Measurements from ENCODE around the gene ADAM12. TPM values are rescaled to one million over a fixed set of nuclear protein-coding genes. Genes with fewer than 3 reads are reported as not detected.

Gene ADAM12
- polyA plus RNA-seq, 1 donor from 2014 or later, result 0.09 TPM

DNA sequence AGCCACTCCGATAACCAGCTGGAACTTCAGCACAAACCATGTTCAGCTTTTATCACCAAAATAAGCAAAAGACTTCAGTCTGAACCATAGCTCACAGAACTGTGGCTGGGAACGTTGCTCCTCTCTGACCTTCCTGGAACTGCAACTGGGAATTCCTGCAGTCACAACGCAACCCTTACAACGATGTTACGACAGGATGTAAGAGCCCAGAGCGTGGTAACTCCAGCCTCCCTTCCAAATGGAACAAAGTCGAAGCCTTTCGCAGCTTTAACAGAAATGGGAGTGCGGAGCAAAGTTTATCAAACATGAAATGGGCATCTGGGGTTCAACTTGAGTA is 162.6 kb downstream of the ADAM12 start:
- no peak overlapping the region for H3K4me2 ChIP-seq (ENCODE audit: low read length)
- H3K9ac ChIP-seq (ENCODE audit: low read length), result no peak overlapping the region
- TF ChIP-seq TAF1 (IDR thresholded peaks at IDR 0.05; ENCODE audit: low read depth), result no peak
- TF ChIP-seq SMC3 (conservative IDR thresholded peaks at IDR 0.05; ENCODE audit: poor library complexity), result no peak
- TF ChIP-seq, protein P1, sequence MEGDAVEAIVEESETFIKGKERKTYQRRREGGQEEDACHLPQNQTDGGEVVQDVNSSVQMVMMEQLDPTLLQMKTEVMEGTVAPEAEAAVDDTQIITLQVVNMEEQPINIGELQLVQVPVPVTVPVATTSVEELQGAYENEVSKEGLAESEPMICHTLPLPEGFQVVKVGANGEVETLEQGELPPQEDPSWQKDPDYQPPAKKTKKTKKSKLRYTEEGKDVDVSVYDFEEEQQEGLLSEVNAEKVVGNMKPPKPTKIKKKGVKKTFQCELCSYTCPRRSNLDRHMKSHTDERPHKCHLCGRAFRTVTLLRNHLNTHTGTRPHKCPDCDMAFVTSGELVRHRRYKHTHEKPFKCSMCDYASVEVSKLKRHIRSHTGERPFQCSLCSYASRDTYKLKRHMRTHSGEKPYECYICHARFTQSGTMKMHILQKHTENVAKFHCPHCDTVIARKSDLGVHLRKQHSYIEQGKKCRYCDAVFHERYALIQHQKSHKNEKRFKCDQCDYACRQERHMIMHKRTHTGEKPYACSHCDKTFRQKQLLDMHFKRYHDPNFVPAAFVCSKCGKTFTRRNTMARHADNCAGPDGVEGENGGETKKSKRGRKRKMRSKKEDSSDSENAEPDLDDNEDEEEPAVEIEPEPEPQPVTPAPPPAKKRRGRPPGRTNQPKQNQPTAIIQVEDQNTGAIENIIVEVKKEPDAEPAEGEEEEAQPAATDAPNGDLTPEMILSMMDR (IDR thresholded peaks at IDR 0.05; ENCODE audit: poor library complexity, severe bottlenecking), result no peak
- no peak for TF ChIP-seq EZH2 (IDR thresholded peaks at IDR 0.05; ENCODE audit: borderline replicate concordance, insufficient read depth, low read length, poor library complexity, severe bottlenecking)
- no peak for TF ChIP-seq POLR2AphosphoS5 (IDR thresholded peaks at IDR 0.05)
- no peak for TF ChIP-seq RAD21 (conservative IDR thresholded peaks at IDR 0.05)
- TF ChIP-seq REST (IDR thresholded peaks at IDR 0.05; ENCODE audit: borderline replicate concordance), result no peak
- TF ChIP-seq EP300 (conservative IDR thresholded peaks at IDR 0.05; ENCODE audit: poor library complexity, severe bottlenecking), result no peak
- TF ChIP-seq MXI1 (conservative IDR thresholded peaks at IDR 0.05; ENCODE audit: poor library complexity, severe bottlenecking), result no peak
- no peaks in the 10 kb centered on the region for H3K9me2 ChIP-seq (ENCODE audit: insufficient read depth, low read length)
- no peaks in the 10 kb centered on the region for H3K9me3 ChIP-seq (ENCODE audit: low read length)
- no peaks in the 10 kb centered on the region for H4K20me1 ChIP-seq (ENCODE audit: insufficient read depth)
- H3F3A ChIP-seq (ENCODE audit: insufficient read depth, low read length, poor library complexity, severe bottlenecking), result no peaks in the 10 kb centered on the region
- H3K4me3 ChIP-seq (ENCODE audit: low read length), result no peak overlapping the region
- H3K36me3 ChIP-seq (ENCODE audit: insufficient read depth, low read length), result no peaks in the 10 kb centered on the region
- H2AFZ ChIP-seq (ENCODE audit: low read depth, low read length), result no peak overlapping the region
- H3K27ac ChIP-seq (ENCODE audit: low read length), result no peak overlapping the region
- no peaks in the 10 kb centered on the region for H3K79me2 ChIP-seq (replicated peaks; ENCODE audit: insufficient read depth, low read length)
- no peaks in the 10 kb centered on the region for H3K27me3 ChIP-seq (ENCODE audit: insufficient read depth, low read depth, low read length)

DNA sequence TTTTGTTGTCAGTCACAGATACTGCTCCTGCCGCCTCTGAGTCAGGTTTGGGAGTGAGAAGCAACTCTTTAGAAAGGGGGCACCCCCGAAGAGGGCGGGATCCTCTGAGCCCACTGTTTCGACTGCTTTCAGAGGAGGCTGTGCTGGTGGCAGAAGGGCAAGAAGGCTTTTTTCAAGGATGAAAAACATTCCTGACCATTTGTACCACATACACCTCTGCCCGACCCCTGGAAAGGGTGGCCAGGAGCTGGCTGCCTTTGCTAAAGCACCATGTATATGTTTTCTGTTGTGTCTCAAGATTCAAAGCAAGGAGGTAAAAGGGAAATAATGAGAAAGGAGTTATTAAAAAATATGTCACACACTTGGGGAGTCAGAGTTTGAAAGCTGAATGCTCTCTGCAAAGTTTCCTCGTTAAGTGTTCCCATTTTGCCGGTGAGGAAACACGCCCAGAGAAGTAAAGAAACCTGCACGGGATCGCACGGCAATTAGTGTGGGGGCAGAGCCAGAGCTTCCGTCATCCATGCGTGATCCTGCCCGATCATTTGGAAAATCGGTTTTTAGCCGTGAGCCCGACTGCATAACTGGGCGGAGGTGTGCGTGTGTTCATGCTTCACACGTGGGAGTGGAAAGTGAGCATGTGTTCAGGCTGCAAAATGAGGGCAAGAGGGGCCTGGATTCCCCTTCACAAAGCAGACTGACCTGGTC is 163.2 kb downstream of the ADAM12 start:
- H3K9me2 ChIP-seq (ENCODE audit: insufficient read depth, low read length), result no peaks in the 10 kb centered on the region
- no peaks in the 10 kb centered on the region for H3K27me3 ChIP-seq (ENCODE audit: insufficient read depth, low read depth, low read length)
- no peaks in the 10 kb centered on the region for H3K36me3 ChIP-seq (ENCODE audit: insufficient read depth, low read length)
- no peaks in the 10 kb centered on the region for H3F3A ChIP-seq (ENCODE audit: insufficient read depth, low read length, poor library complexity, severe bottlenecking)
- no peak overlapping the region for H3K27ac ChIP-seq (ENCODE audit: low read length)
- no peak overlapping the region for H3K4me3 ChIP-seq (ENCODE audit: low read length)
- H3K9me3 ChIP-seq (ENCODE audit: low read length), result no peaks in the 10 kb centered on the region
- no peak overlapping the region for H2AFZ ChIP-seq (ENCODE audit: low read depth, low read length)
- no peak overlapping the region for H3K4me2 ChIP-seq (ENCODE audit: low read length)
- no peaks in the 10 kb centered on the region for H4K20me1 ChIP-seq (ENCODE audit: insufficient read depth)
- H3K79me2 ChIP-seq (replicated peaks; ENCODE audit: insufficient read depth, low read length), result no peaks in the 10 kb centered on the region
- H3K9ac ChIP-seq (ENCODE audit: low read length), result no peak overlapping the region
- no peak for TF ChIP-seq POLR2AphosphoS5 (IDR thresholded peaks at IDR 0.05)
